GM19023 (cell line): Measurements from ENCODE around the gene TSC22D3.

Experiments used
- ATAC-seq: cut with Tn5 transposase; IDR thresholded peaks from one replicate; pipeline ENCODE4 v1.9.1; 2021; ENCODE audit warnings: mild to moderate bottlenecking, moderate library complexity; ENCODE audit not compliant: unreplicated experiment

The TSC22D3 gene

GRCh38 chrX:107760304-107761077 lies 15.1 kb downstream of the TSC22D3 start:
- no peak for ATAC-seq

GRCh38 chrX:107758231-107758766 lies 17.3 kb downstream of the TSC22D3 start:
- ATAC-seq: no peak

- ATAC-seq: no peak
Measured at GRCh38 chrX:107755721-107756120, 19.9 kb downstream of the TSC22D3 start.

DNA sequence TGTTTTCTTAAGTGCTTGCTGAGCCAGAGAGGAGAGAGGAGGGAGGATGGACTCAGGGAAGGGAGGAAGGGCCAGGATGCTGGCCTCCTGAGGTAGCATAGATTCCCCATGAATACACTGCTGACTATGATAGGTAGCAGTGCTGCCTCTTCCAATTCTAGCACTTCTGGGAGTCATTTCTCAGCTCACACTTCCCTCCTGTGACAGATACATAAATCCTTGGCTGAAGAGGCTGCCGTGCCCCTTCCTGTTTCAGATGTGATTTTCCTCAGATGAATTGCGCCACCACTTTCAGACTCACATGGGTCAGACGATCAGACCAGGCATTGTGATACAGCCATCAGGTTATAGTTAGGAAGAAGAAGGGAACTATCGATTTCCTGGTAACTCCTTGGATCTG lies 22.4 kb downstream of the TSC22D3 start:
- no peak for ATAC-seq

DNA sequence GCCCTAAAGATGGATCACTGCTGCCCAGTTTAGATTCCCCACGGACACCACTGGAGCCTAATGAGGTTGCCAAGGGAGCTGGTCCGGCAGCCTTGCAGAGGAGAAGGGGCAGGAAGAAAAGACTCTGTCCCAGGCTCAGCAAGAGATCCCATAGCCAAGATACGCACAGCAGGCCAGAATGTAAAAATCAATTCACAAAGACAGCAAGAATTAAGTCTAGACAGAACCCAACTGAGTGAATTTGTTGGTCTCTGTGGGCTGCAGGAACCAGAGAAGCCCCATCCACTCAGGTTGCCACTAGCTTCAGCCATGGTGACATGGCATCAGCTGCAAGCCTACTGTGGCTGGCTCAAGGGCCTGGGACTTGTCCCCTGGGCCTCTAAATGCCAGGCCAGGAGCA lies 22.9 kb downstream of the TSC22D3 start:
- no peak for ATAC-seq

DNA sequence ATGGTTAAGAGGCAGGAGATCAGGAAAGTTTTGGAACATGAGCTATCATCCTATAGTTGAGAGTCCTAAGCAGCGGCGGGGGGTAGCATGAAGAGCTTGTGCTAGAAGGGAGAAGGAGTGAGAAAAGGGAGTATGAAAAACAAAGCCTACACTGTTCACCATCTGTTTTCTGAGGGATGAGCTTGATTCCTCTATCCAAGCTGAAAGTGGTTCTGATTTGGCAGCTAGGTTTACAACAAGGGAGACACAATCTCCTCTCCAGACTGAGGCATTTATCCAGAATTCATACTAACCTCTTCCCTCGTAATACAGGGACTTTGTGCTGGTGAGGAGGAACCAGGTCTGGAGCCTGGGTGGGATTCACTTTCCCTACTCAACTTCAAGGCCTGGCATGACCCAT lies 23.5 kb downstream of the TSC22D3 start:
- no peak for ATAC-seq

DNA sequence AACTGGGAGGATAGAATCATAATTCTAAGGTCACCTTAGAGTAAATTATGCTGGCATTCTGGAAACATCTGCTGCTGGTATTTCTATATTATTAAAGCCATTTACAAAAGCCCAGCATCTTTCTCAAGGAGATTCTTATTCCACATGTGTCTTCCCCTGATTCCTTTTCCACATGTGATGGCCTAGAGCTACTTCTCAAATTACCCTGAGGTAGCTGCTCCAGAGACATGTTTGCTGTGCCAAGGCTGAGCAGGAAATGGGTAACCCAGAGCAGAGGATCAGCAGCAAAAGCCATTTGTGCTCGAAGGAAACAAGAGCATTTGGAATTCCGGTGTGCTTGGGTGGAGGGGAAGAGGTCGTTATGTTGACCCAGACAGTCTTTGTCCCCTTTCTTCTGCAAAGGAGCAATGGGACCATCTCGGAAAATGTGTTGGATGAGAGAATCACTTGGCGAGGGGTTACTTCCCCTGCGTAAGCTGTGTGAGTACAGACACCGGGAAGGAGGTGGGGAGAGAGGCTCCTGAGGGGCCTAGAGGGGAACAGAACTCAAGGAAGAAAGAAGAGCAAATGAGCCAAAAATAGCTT lies 24.6 kb downstream of the TSC22D3 start:
- ATAC-seq: no peak

- no peak for ATAC-seq
Measured at GRCh38 chrX:107750263-107750662, 25.3 kb downstream of the TSC22D3 start.

- no peak for ATAC-seq
Measured at GRCh38 chrX:107748506-107748905, 27.1 kb downstream of the TSC22D3 start.

DNA sequence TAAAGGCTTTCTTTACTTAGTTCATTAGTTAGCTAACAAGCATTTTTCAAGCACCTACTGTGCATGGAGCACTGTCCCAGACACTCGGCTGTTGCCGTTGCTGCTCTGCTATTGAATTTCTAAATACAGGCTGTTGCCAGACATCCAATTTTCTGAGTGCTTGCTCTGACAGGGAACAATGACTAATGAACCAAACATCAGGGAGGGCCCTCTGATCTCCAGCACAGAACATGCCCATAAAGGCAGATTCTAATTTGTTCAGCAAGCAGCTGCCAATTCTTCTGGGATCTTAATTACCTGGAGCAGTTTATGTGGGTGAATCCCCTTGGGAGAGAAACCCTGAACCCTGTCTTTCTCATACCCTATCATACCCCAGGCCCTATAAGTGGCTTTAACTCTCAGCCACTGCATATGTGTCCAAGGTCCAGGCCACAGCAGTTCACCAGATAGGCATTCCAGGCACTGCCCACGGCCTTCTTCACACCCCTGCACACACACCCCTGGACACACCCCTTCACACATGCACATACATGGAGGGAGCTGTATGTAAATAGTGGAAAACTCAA lies 27.9 kb downstream of the TSC22D3 start:
- no peak for ATAC-seq

DNA sequence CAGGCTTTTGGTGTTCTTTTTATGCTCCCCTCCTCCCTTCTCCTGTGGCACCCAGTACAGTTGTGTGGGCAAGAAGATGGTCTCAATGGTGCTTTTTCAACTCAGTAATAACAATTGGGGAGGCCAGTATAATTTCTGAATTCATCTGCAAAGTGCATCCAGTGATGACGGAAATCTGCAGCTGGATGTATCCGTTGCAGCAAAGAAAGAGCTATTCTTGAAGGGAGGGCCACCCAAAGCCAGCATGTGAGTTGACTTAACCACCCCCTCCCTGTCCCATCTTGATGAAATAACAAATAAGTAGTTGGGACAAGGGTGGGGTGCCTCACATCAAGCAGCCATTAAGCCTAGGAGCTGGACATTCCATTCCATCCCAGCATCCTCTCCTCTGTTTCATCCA lies 30.7 kb downstream of the TSC22D3 start:
- ATAC-seq: no peak

GRCh38 chrX:107743995-107744394 lies 31.6 kb downstream of the TSC22D3 start:
- ATAC-seq: no peak

DNA sequence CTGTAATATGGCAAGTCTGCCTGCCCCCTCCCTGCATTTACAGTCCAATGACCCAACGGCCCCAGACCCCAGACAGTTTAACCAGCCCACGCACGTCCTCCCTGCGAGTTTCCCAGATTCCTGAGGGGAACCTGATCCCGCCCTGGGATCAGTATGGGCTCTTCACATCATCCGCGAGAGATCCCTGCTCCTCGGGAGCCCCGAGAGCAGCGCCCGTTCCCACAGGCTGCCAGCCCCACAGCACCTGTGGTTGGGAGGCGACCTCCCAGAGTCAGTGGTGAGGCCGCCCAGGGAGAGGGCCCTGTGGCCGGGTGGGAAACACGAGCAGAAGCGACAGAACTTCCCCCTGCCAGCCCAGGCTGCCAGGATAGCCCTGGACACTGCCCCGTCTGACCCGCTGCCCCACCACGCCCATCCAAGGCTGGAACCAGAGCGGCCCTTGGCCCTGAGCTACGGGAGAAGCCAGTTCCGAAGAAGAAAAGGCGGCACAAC lies 32.8 kb downstream of the TSC22D3 start:
- ATAC-seq: no peak

GRCh38 chrX:107741404-107741790 lies 34.2 kb downstream of the TSC22D3 start:
- ATAC-seq: peak; percentile 18

GRCh38 chrX:107739541-107739940 lies 36.0 kb downstream of the TSC22D3 start:
- no peak for ATAC-seq

DNA sequence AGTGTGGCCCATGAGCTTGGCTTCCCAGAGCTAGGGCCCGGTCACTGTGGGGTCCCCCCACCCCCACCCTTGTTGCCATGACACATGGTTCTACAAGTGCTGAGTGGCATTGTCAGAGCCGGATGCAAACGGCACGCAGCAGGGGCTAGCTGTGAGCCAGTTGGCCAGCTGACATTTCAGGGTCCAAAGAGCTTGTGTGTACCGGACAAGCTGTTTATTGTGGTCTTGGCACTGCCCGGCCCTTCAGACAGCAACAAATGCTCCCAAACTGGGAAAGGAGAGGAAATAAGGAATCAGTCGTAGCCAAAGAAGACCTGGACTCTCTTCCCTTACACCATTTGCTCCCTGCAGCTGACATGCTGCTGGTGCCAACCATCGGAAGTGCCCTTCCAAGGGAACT lies 36.8 kb downstream of the TSC22D3 start:
- no peak for ATAC-seq

DNA sequence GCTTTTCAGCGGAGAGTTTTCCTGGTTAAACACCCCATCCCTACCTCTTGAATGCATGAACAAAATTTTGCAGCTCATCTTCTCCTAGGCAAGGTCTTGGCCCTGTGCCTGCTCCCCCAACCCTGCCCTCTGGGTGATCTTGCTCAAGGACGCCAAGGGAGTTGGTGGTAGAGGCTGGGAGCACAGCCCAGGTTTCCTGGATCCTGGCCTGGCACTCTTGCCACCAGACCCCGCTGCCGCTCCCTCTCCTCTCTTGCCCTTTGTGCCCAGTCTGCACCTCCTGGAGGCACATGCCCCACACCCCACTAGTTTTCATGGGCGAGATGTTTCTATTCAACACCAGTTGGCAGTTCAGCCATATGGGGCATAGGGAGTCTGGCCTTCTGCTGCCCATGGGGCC lies 37.3 kb downstream of the TSC22D3 start:
- no peak for ATAC-seq

DNA sequence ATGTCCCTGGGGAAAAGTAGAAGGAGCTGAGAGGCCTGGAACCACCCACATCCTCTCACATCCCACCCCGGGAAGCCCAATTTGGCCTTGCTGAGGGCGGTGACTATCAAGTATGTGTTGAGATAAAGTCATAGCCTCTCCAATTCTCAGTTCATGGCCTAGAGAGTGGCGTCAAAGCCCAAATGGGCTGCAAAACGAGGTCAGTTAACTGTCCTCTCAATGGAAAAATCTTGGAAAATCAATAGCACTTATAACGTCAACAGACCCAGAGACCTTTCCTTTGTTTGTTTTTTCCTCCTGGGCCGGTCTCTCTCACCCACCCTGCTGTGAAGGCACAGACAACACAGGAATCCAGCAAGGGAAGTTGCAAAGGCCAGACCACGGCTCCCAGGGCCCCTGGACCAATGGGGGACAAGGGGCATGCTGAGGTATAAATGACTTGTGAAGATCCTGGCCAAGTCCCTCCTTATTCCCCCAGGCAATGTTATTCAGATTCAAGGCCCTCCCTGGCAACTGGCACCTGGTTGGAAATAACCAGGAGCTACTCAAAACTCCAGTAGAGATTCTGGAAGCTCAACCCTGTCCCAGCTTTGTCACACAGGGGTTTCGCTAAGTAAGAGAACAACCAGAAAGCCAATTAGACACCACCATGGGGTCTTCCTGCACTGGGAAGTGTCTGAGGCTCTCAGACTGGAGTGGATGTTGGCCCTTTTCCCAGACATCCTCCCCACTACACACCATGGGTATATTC lies 38.6 kb downstream of the TSC22D3 start:
- ATAC-seq: no peak

DNA sequence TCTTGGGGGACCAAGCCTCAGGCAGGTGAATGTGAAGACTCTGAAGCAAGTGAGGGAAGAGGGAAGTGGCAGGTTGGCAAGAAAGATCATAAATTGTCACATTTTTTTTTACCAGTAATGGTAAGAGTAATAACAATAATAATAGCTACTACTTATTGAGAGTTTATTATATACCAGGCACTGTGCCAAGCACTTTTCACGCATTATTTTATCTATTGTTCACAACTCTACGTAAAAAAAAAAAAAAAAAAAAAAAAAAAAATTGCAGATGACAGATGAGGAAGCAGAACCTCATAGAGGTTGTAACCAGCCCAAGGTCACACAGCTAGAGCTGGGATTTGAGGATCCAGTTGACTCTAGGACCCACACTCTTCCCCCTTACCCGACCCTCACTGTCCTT lies 40.9 kb downstream of the TSC22D3 start:
- no peak for ATAC-seq

DNA sequence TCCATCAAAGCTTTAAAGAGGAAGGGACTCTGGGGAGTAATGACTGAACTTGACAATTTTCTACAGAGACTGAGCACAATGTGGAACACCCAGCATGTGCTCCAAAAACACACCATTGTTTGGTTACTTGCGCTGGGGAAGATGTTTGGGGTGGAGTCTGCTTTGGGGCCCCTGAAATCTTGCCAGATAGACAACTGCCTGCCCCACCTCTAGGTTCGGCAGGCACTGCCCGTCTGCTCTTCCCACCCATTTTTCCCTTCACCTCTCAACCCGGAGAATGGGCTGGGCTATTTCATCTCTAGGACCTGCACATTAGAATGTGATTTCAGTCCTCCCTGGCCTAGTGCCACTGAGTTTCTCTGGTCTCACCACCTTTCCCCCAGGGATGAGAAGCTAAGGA lies 41.9 kb downstream of the TSC22D3 start:
- ATAC-seq: no peak

DNA sequence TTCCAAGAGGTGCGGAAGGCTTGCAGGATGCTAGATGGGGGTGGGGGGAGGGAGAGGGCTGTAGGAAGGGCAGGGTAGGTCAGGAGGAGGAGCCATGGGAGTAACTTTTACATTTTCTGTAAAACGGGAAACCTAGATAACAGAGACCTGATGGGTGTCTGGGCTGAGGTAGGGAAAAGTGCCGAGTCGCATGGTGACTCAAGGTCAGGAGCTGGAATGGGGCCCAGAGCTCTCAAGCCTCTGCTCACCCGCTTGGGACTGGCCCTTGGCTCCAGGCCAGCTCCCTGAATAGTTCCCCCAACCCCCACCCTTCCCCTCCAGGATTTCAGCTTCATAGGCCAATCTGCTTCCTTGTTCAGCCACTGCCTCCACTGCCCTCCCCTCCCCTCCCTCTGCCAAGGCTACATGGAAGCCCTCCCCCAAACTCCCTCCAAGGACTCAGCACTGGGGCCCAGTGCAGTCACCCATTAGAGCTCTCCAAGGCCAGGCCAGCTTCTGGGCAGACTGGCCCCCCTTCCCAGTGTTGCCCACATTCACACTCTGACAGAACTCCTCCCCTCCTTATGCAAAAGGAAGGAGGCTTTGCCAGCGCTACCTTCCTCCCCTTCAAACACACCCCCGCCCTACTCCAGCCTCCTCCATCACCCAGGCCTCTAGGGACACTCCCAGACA lies 43.6 kb downstream of the TSC22D3 start:
- ATAC-seq: no peak
